Heart right ventricle (tissue), 16 donors: ENCODE data around the gene SH3BP4. TPM values are rescaled to one million over a fixed set of nuclear protein-coding genes. Genes with fewer than 3 reads are reported as not detected.

Experiments
- ATAC-seq, 8 donors: fragments of 200-7000 bp; cut with Tn5 transposase; one replicate each; pipeline ENCODE4 v1.9.1; 2020; ENCODE audit warnings: mild to moderate bottlenecking in 8 of 8, moderate library complexity in 8 of 8, moderate number of reproducible peaks in 1 of 8
- DNase-seq, 2 donors: peaks; one replicate each; pipeline ENCODE4 v3.0.0-alpha.2; 2020
- H3K27ac ChIP-seq, 10 donors: fragments of 200-600 bp; sonication (generic) in 2 of 10; one replicate each; pipeline versions ENCODE4 v1.5.0 to v1.8.0; 2020 to 2022; ENCODE audit warnings: mild to moderate bottlenecking in 3 of 10
- H3K27me3 ChIP-seq, 7 donors: fragments of 200-600 bp; one replicate each; pipeline ENCODE4 v1.8.0; 2021 to 2022; ENCODE audit warnings: mild to moderate bottlenecking in 2 of 7
- H3K36me3 ChIP-seq, 9 donors: fragments of 200-600 bp; sonication (generic) in 1 of 9; one replicate each; pipeline versions ENCODE4 v1.5.0 to v1.8.0; 2020 to 2022; ENCODE audit warnings: mild to moderate bottlenecking in 2 of 9
- H3K4me1 ChIP-seq, 9 donors: fragments of 200-600 bp; sonication (generic) in 1 of 9; one replicate each; pipeline versions ENCODE4 v1.5.0 to v1.8.0; 2020 to 2022; ENCODE audit warnings: mild to moderate bottlenecking in 4 of 9
- H3K4me3 ChIP-seq, 10 donors: fragments of 200-600 bp; sonication (generic) in 2 of 10; one replicate each; pipeline versions ENCODE4 v1.5.0 to v1.8.0; 2020 to 2022; ENCODE audit warnings: mild to moderate bottlenecking in 7 of 10, moderate library complexity in 2 of 10
- H3K9me3 ChIP-seq, 11 donors: fragments of 200-600 bp in 10 of 11; sonication (generic) in 2 of 11; one replicate each; pipeline versions ENCODE4 v1.5.0 to v1.8.0; 2013 to 2022; ENCODE audit warnings: mild to moderate bottlenecking in 2 of 11, control low read depth in 1 of 11, moderate library complexity in 1 of 11
- CTCF ChIP-seq, 9 donors: fragments of 200-600 bp; sonication (generic) in 2 of 9; IDR thresholded peaks; one replicate each; pipeline versions ENCODE4 v1.5.0 to v1.8.0; 2021 to 2022; ENCODE audit warnings: antibody characterized with exemption in 9 of 9, mild to moderate bottlenecking in 5 of 9, moderate library complexity in 1 of 9
- WGBS, 2 donors: extraction: QIAGEN DNeasy Blood & Tissue Kit; methylation state at CpG; one replicate each; pipeline ENCODE4 v1.1.7; 2013; ENCODE audit warnings: inconsistent platforms in 1 of 2; 5-methylcytosine and 5-hydroxymethylcytosine counted together
- intact Hi-C, 10 donors: fragments of 100-400 bp; cut with DNase I; formaldehyde crosslinking; loops; one replicate each; pipeline versions ENCODE4 v1.11.1 to v1.14.2; 2022
- polyA plus RNA-seq, 2 donors: library from polyadenylated mRNA; stranded (reverse); fragments of 200-250 nt; gene quantifications; one replicate each; pipeline ENCODE4 v1.2.3, GENCODE V29; 2013
- total RNA-seq, 10 donors: library from RNA; stranded (reverse); fragmentation: NEBNext Ultra II Directional in 3 of 10; extraction: Animal tissue kit (Norgen Biotek cat#: 25700) in 3 of 10; gene quantifications; one replicate each; pipeline versions ENCODE4 v1.2.1 to v1.2.4, GENCODE V29; 2021 to 2023
- donor health status: Arrhythmogenic right ventricular cardiomyopathy.
- donor health status: ischemic (EF 13 %, LVEDD 7.1; RV severe dilation, severe dysfunction).
- donor health status: healthy with polysubstance abuse.
- donor health status: DM: no; HTN: yes; CAD: no.
- donor health status: DM: no; HTN: no; CAD: no.
- donor health status: ischemic (EF 25% LVEDD 6.9; RV normal size, moderate dysfunction).
- donor health status: ischemic (EF 25% LVEDD 5.7; RV mildly dilated, moderate dysfunction).
- donor health status: healthy.
- donor health status: DM: yes; HTN: yes; CAD: no.
- donor health status: Ischemic cardiomyopathy.
- donor health status: ischemic (EF 35%, LVEDD 5.7; RV mildly dilated, moderate dysfunction).
- donor health status: nonischemic (EF 11% LVEDD 7.7; RV severe dilation, severe dysfunction).
- donor health status: DM: yes; HTN: yes; CAD: no.
- donor health status: PGD.
- donor health status: ischemic (EF 29% LVEDD 5.4; RV normal size, mild dysfunction).
- donor health status: nonischemic (EF 23%, LVEDD 6.1; RV moderate dilation, normal function).

Gene SH3BP4
- total and polyA plus RNA-seq, 12 donors, result 6.3 to 15.3 (median 10.8) TPM

GRCh38 chr2:234970099-234970440, 18.3 kb downstream of the SH3BP4 start:
- 87 to 95% methylated on average over 7 of the region's 7 CpGs for WGBS, 2 donors
- Histone ChIP-seq H3K27me3 (no peaks in the 10 kb centered on the region), H3K9me3 (no peaks in the 10 kb centered on the region), H3K27ac (peak overlapping the region in 1 of 10 donors; percentile 15), H3K36me3 (no peaks in the 10 kb centered on the region), H3K4me3 (no peak overlapping the region), H3K4me1 (peaks cover 0 to 48% (median 15%) of the 10 kb centered on the region in 9 donors)
- no peak for TF ChIP-seq CTCF (IDR thresholded peaks at IDR 0.05)
- DNase-seq (no peak), ATAC-seq (peak in 2 of 8 donors; percentile 5 to 9)
- intact Hi-C loops, result no loop called here

- no peak for DNase-seq
- Histone ChIP-seq H3K9me3 (no peaks in the 10 kb centered on the region), H3K4me1 (peaks cover 0 to 52% (median 19%) of the 10 kb centered on the region in 9 donors), H3K4me3 (no peak overlapping the region), H3K27me3 (no peaks in the 10 kb centered on the region), H3K36me3 (no peaks in the 10 kb centered on the region), H3K27ac (peak overlapping the region in 1 of 10 donors; percentile 15)
- ATAC-seq, result peak in 3 of 8 donors; percentile 52 to 73 (median 69)
- WGBS, 2 donors, result 77 to 83% methylated on average over 13 of the region's 13 CpGs
- no peak for TF ChIP-seq CTCF (IDR thresholded peaks at IDR 0.05)
- intact Hi-C loops, result no loop called here
Observed at GRCh38 chr2:234970477-234970882, 18.7 kb downstream of the SH3BP4 start.

GRCh38 chr2:234971496-234971895, 19.7 kb downstream of the SH3BP4 start:
- H3K4me1 ChIP-seq, result peaks cover 0 to 58% (median 20%) of the 10 kb centered on the region in 9 donors
- H3K36me3 ChIP-seq, result no peaks in the 10 kb centered on the region
- DNase-seq (no peak), ATAC-seq (no peak)
- TF ChIP-seq CTCF (IDR thresholded peaks at IDR 0.05), result no peak
- no peaks in the 10 kb centered on the region for H3K27me3 ChIP-seq
- WGBS, 2 donors, result 93 to 96% methylated on average over 7 of the region's 7 CpGs
- intact Hi-C loops, result no loop called here
- no peaks in the 10 kb centered on the region for H3K9me3 ChIP-seq
- no peak overlapping the region for H3K4me3 ChIP-seq
- H3K27ac ChIP-seq, result no peak overlapping the region

GRCh38 chr2:234973008-234973407, 21.2 kb downstream of the SH3BP4 start:
- no peak for DNase-seq
- peaks cover 3 to 65% (median 29%) of the 10 kb centered on the region in 9 donors for H3K4me1 ChIP-seq
- WGBS, 2 donors, result 89 to 92% methylated on average over 8 of the region's 8 CpGs
- no peaks in the 10 kb centered on the region for H3K36me3 ChIP-seq
- H3K27ac ChIP-seq, result no peak overlapping the region
- H3K27me3 ChIP-seq, result no peaks in the 10 kb centered on the region
- H3K4me3 ChIP-seq, result no peak overlapping the region
- TF ChIP-seq CTCF (IDR thresholded peaks at IDR 0.05), result no peak
- H3K9me3 ChIP-seq, result no peaks in the 10 kb centered on the region
- intact Hi-C loops, result no loop called here
- no peak for ATAC-seq
